ENCODE data around the gene HAPLN1.

The HAPLN1 gene

DNA sequence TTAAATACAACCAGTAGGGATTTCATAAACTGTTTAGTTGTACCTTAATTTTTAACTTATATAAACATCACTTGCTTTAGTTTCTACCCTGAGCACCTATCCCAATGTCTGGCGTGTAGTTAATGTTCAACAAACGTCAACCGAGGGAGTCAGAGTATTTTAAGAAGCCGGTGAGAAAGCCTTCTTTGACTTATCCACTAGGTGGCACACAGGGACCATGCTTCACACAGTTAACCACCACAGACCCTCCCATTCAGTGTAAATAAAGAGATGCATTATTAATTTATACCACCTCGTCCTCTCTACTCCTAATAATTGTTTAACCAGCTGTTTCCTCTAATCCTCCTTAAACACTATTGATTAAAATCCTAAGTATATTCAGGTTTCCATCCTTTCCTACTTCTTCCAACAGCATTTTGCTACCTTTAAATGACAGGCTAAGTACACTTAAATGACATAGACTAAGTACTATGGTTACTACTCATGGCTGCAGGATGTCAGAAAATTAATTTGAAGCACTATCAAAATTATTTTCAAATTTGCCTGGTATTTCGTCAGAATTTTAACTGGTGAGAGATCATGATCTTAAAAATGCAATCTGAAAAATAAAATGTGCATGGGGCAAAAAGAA, 2.3 kb downstream of the HAPLN1 start:
- peak; percentile 58 for DNase-seq (ENCODE audit: low spot score)

DNA sequence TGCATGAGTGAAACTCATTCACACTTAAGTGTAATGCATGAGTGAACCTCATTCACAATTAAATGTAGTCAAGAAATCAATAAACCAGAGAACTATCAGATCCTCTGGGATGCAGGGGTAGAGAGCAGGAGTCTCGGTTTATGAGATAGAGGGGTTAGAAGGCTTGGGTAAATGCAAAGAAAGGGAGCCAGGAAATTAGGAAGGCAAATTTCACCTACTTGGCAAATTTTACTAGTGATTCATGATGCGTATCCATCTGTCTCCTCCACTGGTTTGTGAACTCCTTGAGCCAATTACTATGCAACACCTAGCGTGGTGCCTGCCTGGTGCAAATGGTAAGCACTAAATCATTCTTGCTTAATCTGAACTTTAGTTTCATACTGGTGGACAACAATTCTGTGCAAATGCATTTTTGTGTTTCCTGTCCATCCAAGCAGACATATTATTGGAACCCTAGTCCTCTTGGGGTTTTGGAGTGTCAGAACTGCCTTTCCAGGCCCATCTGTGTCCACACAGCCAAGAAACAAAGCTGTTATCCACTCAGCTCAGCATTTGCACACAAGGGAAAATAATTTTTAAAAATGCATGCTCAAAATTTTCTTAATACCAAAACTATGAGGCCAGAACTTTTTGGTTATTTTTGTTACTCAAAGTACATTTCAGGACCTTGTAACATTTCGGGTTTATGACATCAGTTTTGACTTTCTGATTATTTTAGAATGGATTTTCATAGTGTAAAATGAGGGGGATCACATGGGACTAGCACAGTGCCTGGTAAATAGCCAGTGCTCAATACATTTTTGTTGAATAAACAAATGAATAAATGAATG, 5.2 kb downstream of the HAPLN1 start:
- DNase-seq (ENCODE audit: low spot score): no peak

- DNase-seq (ENCODE audit: low spot score): no peak
Observed at GRCh38 chr5:83714810-83715209, 5.8 kb downstream of the HAPLN1 start.

GRCh38 chr5:83711982-83712601, 8.6 kb downstream of the HAPLN1 start:
- no peak for DNase-seq (ENCODE audit: low spot score)

GRCh38 chr5:83709973-83710372, 10.7 kb downstream of the HAPLN1 start:
- no peak for DNase-seq (ENCODE audit: low spot score)

DNA sequence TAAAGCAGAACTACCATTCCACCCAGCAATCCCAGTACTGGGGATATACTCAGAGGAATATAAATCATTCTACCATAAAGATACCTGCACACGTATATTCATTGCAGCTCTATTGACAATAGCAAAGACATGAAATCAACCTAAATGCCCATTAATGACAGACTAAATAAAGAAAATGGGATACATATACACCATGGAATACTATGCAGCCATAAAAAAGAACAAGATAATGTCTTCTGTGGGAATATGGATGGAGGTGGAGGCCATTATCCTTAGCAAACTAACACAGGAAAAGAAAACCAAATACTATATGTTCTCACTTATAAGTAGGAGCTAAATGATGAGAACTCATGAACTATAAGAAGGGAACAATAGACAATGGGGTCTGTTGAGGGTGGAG, 12.5 kb downstream of the HAPLN1 start:
- no peak for DNase-seq (ENCODE audit: low spot score)

DNA sequence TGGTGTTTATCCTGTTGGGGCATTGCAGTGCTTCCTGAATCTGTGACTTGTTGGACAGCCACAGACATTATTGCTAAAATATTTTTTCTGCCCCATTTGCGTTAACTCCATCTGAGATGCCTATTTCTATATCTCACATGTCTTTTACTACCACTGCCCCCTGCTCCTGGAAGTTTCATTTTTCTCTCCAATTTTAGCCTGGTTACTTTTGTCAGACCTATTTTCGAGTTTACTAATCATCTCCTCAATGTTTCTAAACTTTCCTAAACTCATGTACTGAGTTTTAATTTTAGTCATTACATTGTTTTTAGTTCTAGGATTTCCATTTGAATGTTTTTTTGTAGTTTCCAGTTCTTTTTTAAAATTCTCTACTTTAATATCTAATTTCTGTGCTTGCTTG, 17.6 kb downstream of the HAPLN1 start:
- DNase-seq (ENCODE audit: low spot score): no peak

- no peak for DNase-seq (ENCODE audit: low spot score)
Observed at GRCh38 chr5:83701886-83702285, 18.8 kb downstream of the HAPLN1 start.

DNA sequence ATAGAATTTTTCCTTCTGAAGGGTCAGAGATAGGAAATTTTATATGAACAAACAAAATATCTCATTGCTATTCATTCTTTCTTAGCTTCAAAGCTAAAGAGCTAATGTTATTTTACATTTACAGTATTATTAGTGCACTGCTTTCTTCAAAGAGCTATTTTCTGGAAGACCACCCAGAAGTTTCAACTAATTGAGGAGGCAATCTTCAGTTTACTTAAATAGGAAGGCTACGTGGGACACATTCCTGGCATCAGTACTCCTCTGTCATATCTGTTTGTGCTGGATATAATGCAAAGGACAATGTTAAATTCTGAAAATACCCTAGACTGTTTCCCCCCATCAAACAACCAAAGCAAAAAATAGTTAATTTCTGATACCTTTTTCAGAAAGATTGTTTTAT, 30.8 kb downstream of the HAPLN1 start:
- DNase-seq (ENCODE audit: low spot score): no peak

DNA sequence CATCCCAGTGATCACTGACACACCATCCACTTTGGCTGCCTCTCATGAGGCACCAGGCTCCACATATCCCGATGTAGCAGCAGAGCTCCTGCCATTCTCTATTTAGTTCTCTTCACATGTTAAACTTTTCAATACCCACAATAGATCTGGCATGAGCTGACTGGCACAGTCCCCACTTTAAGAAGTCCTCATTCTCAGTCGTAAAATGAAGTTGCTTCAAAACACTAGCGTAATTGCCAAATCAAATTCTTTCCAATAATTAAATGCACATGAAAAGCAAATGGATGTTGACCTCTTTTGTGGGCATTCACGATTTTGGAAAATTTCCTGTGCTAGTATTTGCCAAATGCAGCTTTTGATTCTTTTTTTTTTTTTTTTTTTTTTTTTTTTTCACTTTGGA, 32.4 kb downstream of the HAPLN1 start:
- DNase-seq (ENCODE audit: low spot score): no peak

DNA sequence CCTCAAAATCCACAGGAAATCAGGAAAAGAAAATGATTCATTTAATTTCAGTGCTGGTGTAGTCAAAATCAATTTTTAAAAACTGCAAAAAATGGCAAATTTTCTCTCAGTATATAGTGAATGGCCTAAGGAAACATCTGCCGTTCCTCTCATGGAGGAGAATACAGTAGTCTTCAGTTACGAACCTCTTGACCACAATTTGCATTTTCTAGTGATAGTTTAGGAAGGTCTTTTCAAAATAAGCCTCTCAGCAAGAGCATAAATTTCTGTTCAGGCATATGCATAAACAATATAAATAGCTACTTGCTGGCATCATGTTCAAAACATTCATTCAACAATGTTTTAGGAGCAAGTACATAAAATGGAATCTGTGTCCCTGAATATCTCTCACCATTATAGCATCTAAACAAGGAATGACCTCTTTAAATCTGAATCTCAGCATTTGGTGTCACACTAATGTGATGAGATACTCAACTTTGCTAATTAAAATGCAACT, 33.5 kb downstream of the HAPLN1 start:
- DNase-seq (ENCODE audit: low spot score): no peak

DNA sequence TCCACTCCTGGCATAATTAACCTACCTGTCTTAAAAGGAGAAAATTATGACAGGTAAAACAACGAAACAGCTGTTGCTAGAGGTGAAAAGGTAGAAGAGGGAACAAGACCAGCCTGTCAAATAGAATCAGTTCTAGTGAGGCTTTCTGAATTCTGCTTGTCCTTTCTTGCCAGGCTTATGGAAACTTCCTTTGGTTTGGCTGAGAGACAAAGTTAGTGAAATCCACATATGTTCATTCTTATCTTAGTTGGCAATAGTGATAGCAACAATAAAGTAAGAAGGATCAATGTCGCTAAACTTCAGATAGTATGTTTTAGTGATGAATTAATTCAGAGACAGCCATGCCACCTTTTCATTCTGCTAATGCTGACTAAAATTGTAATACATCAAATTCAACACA, 34.4 kb downstream of the HAPLN1 start:
- no peak for DNase-seq (ENCODE audit: low spot score)

DNA sequence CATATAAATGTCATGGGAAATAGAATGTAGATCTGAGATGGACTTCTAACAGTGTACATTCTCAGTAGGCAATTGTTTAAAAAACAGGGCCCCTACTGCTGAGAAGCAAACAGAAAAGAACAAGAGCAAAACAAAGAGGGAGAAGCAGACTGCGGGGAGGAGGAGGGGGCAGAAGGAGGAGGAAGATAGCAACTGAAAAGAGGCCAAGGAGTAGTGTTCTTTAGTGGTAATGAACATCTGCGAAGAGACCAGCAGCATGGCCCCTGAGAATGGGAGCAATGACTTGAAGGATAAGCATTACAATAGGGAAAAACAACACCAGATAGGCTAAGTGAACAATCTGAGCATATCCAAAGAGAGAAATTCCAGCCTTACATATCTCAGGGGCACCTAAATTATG, 36.8 kb downstream of the HAPLN1 start:
- no peak for DNase-seq (ENCODE audit: low spot score)

GRCh38 chr5:83672646-83673045, 48.0 kb downstream of the HAPLN1 start:
- DNase-seq (ENCODE audit: low spot score): no peak

DNA sequence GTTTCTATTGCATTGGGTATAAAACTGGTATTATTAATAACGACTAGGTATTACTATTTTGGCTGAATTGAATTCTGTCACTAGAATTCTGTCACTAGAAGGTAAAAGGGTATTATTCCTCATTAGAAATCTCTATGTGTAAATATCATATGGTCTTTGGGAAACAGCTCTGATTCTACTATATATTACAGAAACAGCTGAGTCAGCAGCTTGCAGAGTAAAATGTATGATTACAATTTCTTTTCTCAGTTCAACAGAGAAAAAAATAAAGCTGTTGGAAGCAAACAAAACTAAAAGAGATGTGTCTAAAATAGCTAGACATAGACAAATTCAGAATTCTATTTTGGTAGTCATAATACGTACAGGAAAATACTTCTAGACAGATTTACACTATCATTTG, 48.5 kb downstream of the HAPLN1 start:
- DNase-seq (ENCODE audit: low spot score): no peak

DNA sequence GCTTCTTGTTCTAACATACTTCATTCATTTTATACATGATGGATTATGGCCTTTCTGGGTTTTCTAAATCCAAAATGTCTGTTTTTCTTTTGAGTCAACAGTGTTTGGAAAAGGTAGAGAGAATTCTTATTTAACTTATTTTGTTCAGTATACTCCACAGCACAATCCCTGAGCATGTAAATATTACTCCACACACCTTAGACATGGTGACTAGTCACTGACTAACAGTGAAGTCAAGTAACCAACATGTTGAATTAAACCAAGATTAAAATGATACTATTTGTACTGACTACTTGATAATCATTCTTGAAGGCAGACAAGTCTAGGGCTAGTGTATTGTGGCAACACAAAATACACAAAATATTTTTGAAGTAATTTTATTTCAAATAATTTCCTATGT, 55.0 kb downstream of the HAPLN1 start:
- DNase-seq (ENCODE audit: low spot score): no peak

GRCh38 chr5:83662558-83662957, 58.1 kb downstream of the HAPLN1 start:
- no peak for DNase-seq (ENCODE audit: low spot score)

DNA sequence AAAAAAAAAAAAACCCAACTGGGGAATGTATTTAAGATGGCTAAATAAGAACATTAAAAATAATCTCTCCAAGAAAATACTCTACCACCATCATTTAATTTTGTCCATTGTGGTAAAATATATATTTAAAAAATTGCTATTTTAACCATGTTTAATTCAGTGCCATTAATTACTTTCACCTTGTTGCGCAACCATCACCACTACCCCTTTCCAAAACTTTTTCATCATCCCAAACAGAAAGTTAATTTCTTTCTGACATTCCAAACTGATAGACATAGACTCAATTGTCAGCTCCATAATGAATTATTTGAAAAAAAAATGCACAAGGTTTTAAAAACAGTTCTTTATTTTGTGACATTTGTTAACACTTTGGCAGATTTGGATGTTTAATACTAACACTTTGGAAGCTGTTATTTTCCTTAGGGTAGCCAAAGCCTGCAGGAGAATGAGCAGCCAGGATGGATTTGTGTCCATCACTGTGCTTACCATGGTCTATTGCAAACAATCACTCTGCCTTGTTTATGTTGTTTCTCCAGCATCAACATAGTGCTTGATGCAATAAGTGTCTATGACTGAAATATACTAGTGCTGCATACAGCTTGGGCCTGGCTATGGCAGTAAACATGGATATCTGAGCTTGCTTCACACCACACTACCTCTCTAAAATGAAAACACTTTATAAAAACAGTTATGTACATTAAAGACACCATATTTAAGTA, 62.7 kb downstream of the HAPLN1 start:
- DNase-seq (ENCODE audit: low spot score): no peak

GRCh38 chr5:83654427-83654994, 66.1 kb downstream of the HAPLN1 start:
- DNase-seq (ENCODE audit: low spot score): no peak

GRCh38 chr5:83653669-83654068, 67.0 kb downstream of the HAPLN1 start:
- DNase-seq (ENCODE audit: low spot score): no peak

GRCh38 chr5:83645936-83646335, 74.7 kb downstream of the HAPLN1 start:
- no peak for DNase-seq (ENCODE audit: low spot score)

- no peak for DNase-seq (ENCODE audit: low spot score)
Observed at GRCh38 chr5:83644301-83644700, 76.4 kb downstream of the HAPLN1 start.

All from hepatic stellate cell (primary cell).